NCI-H2196 treated with DMSO at 0.1 percent for 48 hours (cell line): ENCODE measurements around the gene ZNF408.
A peak's percentile ranks its signal among the peaks of the same experiment; 100 is the strongest.
"Not testable (repeated sequence)": the region's sequence is repeated elsewhere in the genome, so short reads cannot be mapped to it uniquely, and the experiment has no call there.

ENCODE experiments used
- DNase-seq: peaks from one replicate; lab custom pipeline; 2025; ENCODE audit not compliant: unreplicated experiment; lab: John Stamatoyannopoulos, UW

The ZNF408 gene

GRCh38 chr11:46696212-46696558 lies 4.6 kb upstream of the ZNF408 start:
- DNase-seq, result peak; percentile 78

GRCh38 chr11:46697303-46697702 lies 3.5 kb upstream of the ZNF408 start:
- DNase-seq, result peak; percentile 46

- DNase-seq, result no peak
These were observed 3.1 kb upstream of the ZNF408 start for GRCh38 chr11:46697723-46698122.

- no peak for DNase-seq
These were observed 2.2 kb upstream of the ZNF408 start for GRCh38 chr11:46698597-46698996.

GRCh38 chr11:46701078-46701654 lies 335 bp downstream of the ZNF408 start:
- DNase-seq, result no peak

- no peak for DNase-seq
These were observed 4.3 kb downstream of the ZNF408 start for GRCh38 chr11:46705070-46705688.

- no peak for DNase-seq
These were observed 6.1 kb downstream of the ZNF408 start for GRCh38 chr11:46706886-46707285.

GRCh38 chr11:46709351-46709750 lies 8.5 kb downstream of the ZNF408 start:
- not testable (repeated sequence) for DNase-seq

- DNase-seq, result peak; percentile 5
These were observed 10.0 kb downstream of the ZNF408 start for GRCh38 chr11:46710821-46711269.

GRCh38 chr11:46711303-46711702 lies 10.5 kb downstream of the ZNF408 start:
- no peak for DNase-seq

- DNase-seq, result no peak
These were observed 12.2 kb downstream of the ZNF408 start for GRCh38 chr11:46712874-46713576.

- DNase-seq, result not testable (repeated sequence)
These were observed 17.0 kb downstream of the ZNF408 start for GRCh38 chr11:46717825-46718154.

- DNase-seq, result peak; percentile 50
These were observed 17.6 kb downstream of the ZNF408 start for GRCh38 chr11:46718155-46719019.

GRCh38 chr11:46719048-46719542 lies 18.3 kb downstream of the ZNF408 start, which contains the start of gene F2:
TSS of gene F2 (plus strand) at chr11:46719213. CDS start at chr11:46719236, 23 bp downstream.
- DNase-seq, result no peak

- no peak for DNase-seq
These were observed 18.9 kb downstream of the ZNF408 start for GRCh38 chr11:46719543-46720218.

GRCh38 chr11:46721286-46721685 lies 20.5 kb downstream of the ZNF408 start:
- no peak for DNase-seq

- no peak for DNase-seq
These were observed 21.9 kb downstream of the ZNF408 start for GRCh38 chr11:46722566-46723358.

GRCh38 chr11:46723359-46723680 lies 22.5 kb downstream of the ZNF408 start:
- DNase-seq, result no peak

GRCh38 chr11:46724088-46724487 lies 23.3 kb downstream of the ZNF408 start:
- no peak for DNase-seq
